Transverse colon (tissue), 4 donors: ENCODE measurements around the gene AMOTL1. TPM values are rescaled to one million over a fixed set of nuclear protein-coding genes. Genes with fewer than 3 reads are reported as not detected.

ENCODE experiments used
- DNase-seq: peaks from one replicate; pipeline ENCODE4 v3.0.0-alpha.2; 2019
- H3K27ac ChIP-seq, 4 donors: fragments of 200-600 bp; sonication (generic); 2 replicates each; pipeline ENCODE4 v1.5.1; 2016 to 2018; ENCODE audit warnings: inconsistent platforms in 4 of 4
- H3K27me3 ChIP-seq: fragments of 200-600 bp; sonication (generic); 2 replicates; pipeline ENCODE4 v1.5.1; 2017; ENCODE audit warnings: inconsistent platforms
- H3K36me3 ChIP-seq, 4 donors: fragments of 200-600 bp; sonication (generic); 2 replicates each; pipeline ENCODE4 v1.5.1; 2017 to 2019; ENCODE audit warnings: inconsistent platforms in 4 of 4
- H3K4me1 ChIP-seq, 4 donors: fragments of 200-600 bp; sonication (generic); 2 replicates each; pipeline ENCODE4 v1.5.1; 2017 to 2020; ENCODE audit warnings: inconsistent platforms in 4 of 4
- H3K4me3 ChIP-seq, 4 donors: fragments of 200-600 bp; sonication (generic); 1 replicate in 1 of 4; 2 replicates in 3 of 4; pipeline versions ENCODE4 v1.5.1 to v1.6.1; 2017 to 2019; ENCODE audit warnings: inconsistent platforms in 4 of 4
- H3K9me3 ChIP-seq, 2 donors: fragments of 200-600 bp; sonication (generic); 2 replicates each; pipeline ENCODE4 v1.5.1; 2017 to 2019; ENCODE audit warnings: inconsistent platforms in 2 of 2
- EP300 ChIP-seq: sonication (generic); formaldehyde crosslinking; IDR thresholded peaks from one replicate; pipeline ENCODE4 v1.6.1; 2017; ENCODE audit warnings: antibody characterized with exemption, low read depth
- POLR2A ChIP-seq: fragments of 450-650 bp; IDR thresholded peaks from one replicate; pipeline ENCODE4 v1.6.1; 2016; ENCODE audit warnings: antibody characterized with exemption, mild to moderate bottlenecking, moderate library complexity
- POLR2AphosphoS5 ChIP-seq, 3 donors: sonication (generic); formaldehyde crosslinking; IDR thresholded peaks; one replicate each; pipeline ENCODE4 v1.6.1; 2016; ENCODE audit warnings: antibody characterized with exemption in 3 of 3
- WGBS, 2 donors: methylation state at CpG; one replicate each; pipeline ENCODE4 v1.1.5; 2018; ENCODE audit warnings: low coverage in 1 of 2; 5-methylcytosine and 5-hydroxymethylcytosine counted together
- in situ Hi-C, 4 donors: fragments of 200-750 bp; cut with MboI; loops; one replicate each; pipeline versions ENCODE4 v1.15.0 to v1.15.1; 2017; ENCODE audit warnings: low sequenced_read_pairs in 3 of 4, low pct_ligation_motif_present in 1 of 4, low pct_unique_long_range_greater_than_20kb in 1 of 4
- intact Hi-C: fragments of 100-400 bp; cut with DNase I; formaldehyde crosslinking; loops from one replicate; pipeline ENCODE4 v1.15.1; 2023; ENCODE audit warnings: low total_unique reads
- total RNA-seq, 4 donors: library from RNA; depleted of rRNA; stranded (reverse); fragments of >200 nt; gene quantifications; one replicate each; pipeline ENCODE4 v1.1.0, GENCODE V29; 2016
- TF ChIP-seq, protein P1 (sequence below), 5 experiments: fragments of 200-600 bp in 3 of 5; fragments of 450-650 bp in 2 of 5; sonication (generic) in 3 of 5; IDR thresholded peaks; 1 replicate in 2 of 5; 2 replicates in 3 of 5; pipeline ENCODE4 v1.5.1; 2016 to 2017; ENCODE audit warnings: antibody characterized with exemption in 5 of 5, inconsistent platforms in 3 of 5, mild to moderate bottlenecking in 2 of 5, moderate library complexity in 1 of 5

AMOTL1 gene
- total RNA-seq, 4 donors from 2014 or later, result 14.3 to 23.9 (median 16.8) TPM

DNA sequence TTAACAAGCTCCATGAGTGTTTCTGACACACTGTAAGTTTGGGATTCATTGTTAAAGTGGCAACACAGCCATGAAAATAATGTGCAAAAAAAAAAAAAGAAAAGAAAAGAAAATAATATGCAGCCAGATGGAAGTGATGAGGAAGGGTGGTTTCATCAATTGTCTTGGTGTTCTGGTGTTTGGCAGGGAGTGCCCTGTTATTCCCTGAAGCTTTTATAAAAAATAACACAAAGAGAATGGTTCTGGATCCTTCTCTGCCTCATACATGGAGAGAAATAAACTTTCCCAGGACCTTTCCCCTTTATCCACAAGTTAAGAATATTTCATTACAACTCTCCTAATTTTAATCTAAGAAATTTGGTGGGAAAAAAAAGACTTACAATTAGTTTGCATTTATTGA, 16.7 kb downstream of the AMOTL1 start:
- no peak for DNase-seq
- no peak overlapping the region for H3K27ac ChIP-seq
- H3K36me3 ChIP-seq, result no peaks in the 10 kb centered on the region
- TF ChIP-seq EP300 (no peak), POLR2AphosphoS5 (IDR thresholded peaks at IDR 0.05) (no peak), POLR2A (no peak)
- TF ChIP-seq, protein P1, sequence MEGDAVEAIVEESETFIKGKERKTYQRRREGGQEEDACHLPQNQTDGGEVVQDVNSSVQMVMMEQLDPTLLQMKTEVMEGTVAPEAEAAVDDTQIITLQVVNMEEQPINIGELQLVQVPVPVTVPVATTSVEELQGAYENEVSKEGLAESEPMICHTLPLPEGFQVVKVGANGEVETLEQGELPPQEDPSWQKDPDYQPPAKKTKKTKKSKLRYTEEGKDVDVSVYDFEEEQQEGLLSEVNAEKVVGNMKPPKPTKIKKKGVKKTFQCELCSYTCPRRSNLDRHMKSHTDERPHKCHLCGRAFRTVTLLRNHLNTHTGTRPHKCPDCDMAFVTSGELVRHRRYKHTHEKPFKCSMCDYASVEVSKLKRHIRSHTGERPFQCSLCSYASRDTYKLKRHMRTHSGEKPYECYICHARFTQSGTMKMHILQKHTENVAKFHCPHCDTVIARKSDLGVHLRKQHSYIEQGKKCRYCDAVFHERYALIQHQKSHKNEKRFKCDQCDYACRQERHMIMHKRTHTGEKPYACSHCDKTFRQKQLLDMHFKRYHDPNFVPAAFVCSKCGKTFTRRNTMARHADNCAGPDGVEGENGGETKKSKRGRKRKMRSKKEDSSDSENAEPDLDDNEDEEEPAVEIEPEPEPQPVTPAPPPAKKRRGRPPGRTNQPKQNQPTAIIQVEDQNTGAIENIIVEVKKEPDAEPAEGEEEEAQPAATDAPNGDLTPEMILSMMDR (IDR thresholded peaks at IDR 0.05), result no peak
- no peak overlapping the region for H3K4me3 ChIP-seq
- intact Hi-C loops (no loop called here), in situ Hi-C loops (no loop called here)
- peaks cover 9% of the 10 kb centered on the region for H3K27me3 ChIP-seq
- H3K4me1 ChIP-seq, result peaks cover 18 to 65% (median 29%) of the 10 kb centered on the region in 4 donors
- no peaks in the 10 kb centered on the region for H3K9me3 ChIP-seq

DNA sequence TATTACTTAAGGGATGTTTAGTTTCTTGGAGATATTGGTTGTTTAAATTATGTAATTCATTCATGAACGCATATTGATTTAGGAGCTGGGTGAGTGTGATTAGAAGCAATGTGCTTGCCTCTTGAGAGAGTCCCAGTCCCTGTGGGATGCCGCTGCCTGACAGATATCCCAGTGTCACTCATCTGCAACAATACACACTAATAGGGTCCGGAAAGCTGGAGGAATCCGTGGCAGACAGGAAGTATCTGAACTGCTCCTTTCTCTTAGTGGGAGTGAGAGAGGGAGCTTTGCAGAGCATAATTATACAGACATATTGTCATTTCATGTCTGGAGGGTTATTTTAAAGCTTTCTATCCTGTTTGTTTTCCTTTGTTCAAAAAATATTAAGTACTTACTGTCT, 17.4 kb downstream of the AMOTL1 start:
- intact Hi-C loops (no loop called here), in situ Hi-C loops (no loop called here)
- 57 to 66% methylated on average over 1 to 4 of the region's 4 CpGs for whole genome bisulfite sequencing, 2 donors
- TF ChIP-seq, protein P1 (IDR thresholded peaks at IDR 0.05), result no peak
- TF ChIP-seq POLR2A (no peak), POLR2AphosphoS5 (IDR thresholded peaks at IDR 0.05) (no peak), EP300 (no peak)
- H3K4me3 ChIP-seq, result no peak overlapping the region
- no peaks in the 10 kb centered on the region for H3K9me3 ChIP-seq
- H3K36me3 ChIP-seq, result no peaks in the 10 kb centered on the region
- peaks cover 9% of the 10 kb centered on the region for H3K27me3 ChIP-seq
- peaks cover 22 to 62% (median 29%) of the 10 kb centered on the region in 4 donors for H3K4me1 ChIP-seq
- no peak overlapping the region for H3K27ac ChIP-seq
- DNase-seq, result no peak

DNA sequence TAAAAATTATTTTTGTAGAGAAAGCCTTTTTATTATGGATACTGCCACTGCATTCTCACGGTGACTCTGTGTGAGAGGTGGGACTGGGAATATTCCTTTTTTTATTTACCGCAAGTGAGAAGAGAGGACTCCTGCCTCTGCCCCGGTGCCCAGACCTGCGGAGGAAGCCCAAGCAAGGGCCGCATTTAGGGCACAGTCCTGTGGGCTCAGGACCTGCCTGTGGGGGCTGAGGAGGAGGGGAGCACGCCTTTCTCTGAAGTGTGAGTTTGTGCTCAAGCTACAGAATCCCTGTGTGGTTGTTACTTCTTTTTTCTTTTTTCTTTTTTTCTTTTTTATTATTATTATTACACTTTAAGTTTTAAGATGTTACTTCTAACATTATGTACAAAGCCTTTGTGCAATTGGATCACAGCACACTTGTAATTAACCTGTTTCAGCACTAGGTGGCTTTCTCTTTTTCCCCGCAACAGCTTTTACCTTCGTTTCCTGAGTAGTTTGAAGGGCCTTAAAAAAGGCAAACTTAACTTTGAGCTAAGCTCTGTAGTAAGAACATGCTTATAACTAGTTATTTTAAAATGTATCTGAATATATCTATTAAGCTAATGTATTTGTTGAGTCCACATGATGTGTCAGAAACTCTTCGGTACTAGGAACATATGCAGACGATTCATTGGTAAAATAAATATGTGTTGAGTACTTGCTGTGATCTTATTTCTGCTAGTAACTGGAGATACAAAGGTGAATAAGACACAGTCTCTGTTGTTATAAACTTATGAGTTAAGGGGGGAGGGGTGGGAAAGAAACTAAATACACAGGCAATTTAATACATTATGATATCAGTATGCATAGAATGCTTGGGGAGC, 18.3 kb downstream of the AMOTL1 start:
- WGBS, 2 donors, result 49 to 58% methylated on average over 10 of the region's 10 CpGs
- H3K27me3 ChIP-seq, result peaks cover 9% of the 10 kb centered on the region
- H3K36me3 ChIP-seq, result no peaks in the 10 kb centered on the region
- DNase-seq, result no peak
- in situ Hi-C loops, result no loop called here
- no peak overlapping the region for H3K4me3 ChIP-seq
- peak overlapping the region in 1 of 4 donors; percentile 8 for H3K27ac ChIP-seq
- TF ChIP-seq POLR2AphosphoS5 (IDR thresholded peaks at IDR 0.05), result no peak
- TF ChIP-seq, protein P1 (IDR thresholded peaks at IDR 0.05), result peak; percentile 45 to 67 (median 64)
- TF ChIP-seq POLR2A, result no peak
- no peak for TF ChIP-seq EP300
- intact Hi-C loops, result no loop called here
- peaks cover 17 to 61% (median 27%) of the 10 kb centered on the region in 4 donors for H3K4me1 ChIP-seq
- H3K9me3 ChIP-seq, result no peaks in the 10 kb centered on the region

DNA sequence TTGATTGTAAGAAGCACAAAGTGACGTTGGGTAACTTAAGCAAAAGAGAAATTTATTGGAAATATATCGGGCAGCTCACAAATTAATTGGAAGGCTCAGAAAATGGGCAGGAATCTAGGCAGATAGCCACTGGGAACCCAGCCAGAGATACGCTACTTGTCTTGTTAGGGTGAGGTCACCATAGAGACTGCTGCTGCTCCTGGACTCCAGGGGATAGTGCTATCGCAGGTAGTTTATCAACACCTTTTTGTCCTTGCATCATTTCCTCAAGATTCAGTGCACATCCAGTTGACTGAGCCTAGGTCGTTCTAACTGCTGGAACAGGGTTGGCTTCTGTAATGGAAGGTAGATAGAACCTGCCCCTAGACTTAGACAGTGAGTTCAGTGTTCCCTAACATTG, 19.6 kb downstream of the AMOTL1 start:
- in situ Hi-C loops (no loop called here), intact Hi-C loops (no loop called here)
- H3K27ac ChIP-seq, result peak overlapping the region in 3 of 4 donors; percentile 44 to 56 (median 51)
- TF ChIP-seq EP300 (no peak), POLR2A (no peak), POLR2AphosphoS5 (IDR thresholded peaks at IDR 0.05) (no peak)
- TF ChIP-seq, protein P1 (IDR thresholded peaks at IDR 0.05), result no peak
- no peaks in the 10 kb centered on the region for H3K9me3 ChIP-seq
- 64 to 92% methylated on average over 2 to 5 of the region's 5 CpGs for WGBS, 2 donors
- DNase-seq, result no peak
- peaks cover 9% of the 10 kb centered on the region for H3K27me3 ChIP-seq
- H3K36me3 ChIP-seq, result no peaks in the 10 kb centered on the region
- H3K4me1 ChIP-seq, result peaks cover 17 to 55% (median 24%) of the 10 kb centered on the region in 4 donors
- no peak overlapping the region for H3K4me3 ChIP-seq
